Measurements from ENCODE around the gene GAA.
"Not testable (repeated sequence)": the region's sequence is repeated elsewhere in the genome, so short reads cannot be mapped to it uniquely, and the experiment has no call there.

The GAA gene

DNA sequence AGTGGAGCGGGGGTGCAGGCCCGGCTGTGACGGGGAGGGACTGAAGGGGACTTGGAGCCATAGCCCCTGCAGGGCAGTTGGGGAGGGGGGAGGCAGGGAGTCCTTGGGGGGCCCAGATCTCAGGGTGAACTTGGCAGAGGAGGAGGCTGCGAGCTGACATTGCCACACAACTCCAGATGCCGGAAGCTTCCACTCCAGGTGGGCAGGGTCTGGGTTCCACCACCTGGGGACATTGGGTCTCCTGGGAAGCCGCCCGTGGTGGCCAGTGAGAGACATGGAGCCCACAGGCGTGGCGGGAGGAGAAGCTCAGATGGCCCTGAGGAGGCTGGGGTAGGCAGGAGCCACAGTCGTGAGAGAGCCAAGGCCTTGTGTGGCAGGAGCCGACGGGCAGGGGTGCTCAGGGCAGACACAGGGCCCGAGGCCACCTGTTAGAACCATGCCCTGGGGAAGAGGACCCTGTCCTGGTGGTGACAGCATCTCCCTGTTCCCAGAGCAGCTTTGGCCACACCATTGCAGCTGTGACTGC is 18.2 kb upstream of the GAA start:
- DNase-seq (ENCODE audit: low read depth in 2 of 2) = no peak

DNA sequence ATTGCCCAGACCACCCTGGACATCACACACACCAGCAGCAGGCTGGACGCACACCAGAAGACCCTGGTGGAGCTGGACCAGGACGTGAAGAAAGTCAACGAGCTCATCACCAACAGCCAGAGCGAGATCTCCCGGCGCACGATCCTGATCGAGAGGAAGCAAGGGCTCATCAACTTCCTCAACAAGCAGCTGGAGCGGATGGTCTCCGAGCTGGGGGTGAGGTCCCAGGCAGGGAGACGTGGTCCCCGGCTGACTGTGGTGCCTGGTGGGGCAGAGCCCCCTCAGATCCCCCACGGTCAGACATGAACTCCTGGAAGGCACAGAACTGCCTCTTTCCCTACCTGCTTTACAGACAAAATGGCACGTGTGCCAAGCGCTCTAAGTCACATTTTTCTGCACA is 16.6 kb upstream of the GAA start:
- DNase-seq (ENCODE audit: low read depth in 2 of 2) = no peak

GRCh38 chr17:80086081-80086480 is 15.3 kb upstream of the GAA start:
- DNase-seq (ENCODE audit: low read depth in 2 of 2) = no peak

- no peak for DNase-seq (ENCODE audit: low read depth in 2 of 2)
Measured at GRCh38 chr17:80086616-80087015, 14.8 kb upstream of the GAA start.

DNA sequence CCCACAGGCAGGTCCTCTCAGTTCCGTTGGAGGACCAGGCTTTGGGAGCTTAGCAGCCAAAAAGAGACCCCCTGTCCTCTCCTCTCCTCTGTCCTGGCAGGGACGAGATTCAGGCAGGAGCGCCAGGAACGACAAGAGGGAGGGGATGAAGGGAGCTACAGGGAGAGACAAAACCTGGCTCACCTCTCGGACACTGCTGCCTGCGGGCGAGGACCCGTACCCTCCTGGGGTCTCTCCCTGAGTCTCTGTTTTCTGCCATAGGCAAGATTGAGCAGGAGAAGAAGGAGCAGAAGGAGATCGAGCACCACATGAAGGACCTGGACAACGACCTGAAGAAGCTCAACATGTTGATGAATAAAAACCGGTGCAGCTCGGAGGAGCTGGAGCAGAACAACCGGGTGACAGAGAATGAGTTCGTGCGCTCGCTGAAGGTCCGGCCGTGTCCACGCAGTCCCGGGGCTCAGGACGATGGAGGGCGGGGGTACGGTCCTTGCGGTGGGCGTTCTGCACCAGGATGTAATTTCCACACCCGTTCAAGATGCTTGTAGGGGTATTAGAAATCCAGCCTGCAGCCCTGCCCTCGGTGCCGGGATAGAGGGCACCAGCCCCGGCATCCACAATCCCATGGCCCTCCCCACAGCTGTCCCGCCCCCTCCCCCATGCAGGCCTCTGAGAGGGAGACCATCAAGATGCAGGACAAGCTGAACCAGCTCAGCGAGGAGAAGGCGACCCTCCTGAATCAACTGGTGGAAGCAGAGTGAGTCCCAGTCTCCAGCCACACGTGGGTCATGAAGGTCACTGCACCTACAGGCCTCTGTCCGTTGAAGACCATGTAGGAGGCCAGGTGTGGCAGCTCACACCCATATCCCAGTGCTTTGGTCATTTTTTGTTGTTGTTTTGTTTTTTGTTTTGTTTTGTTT is 13.8 kb upstream of the GAA start:
- no peak for DNase-seq (ENCODE audit: low read depth in 2 of 2)

- no peak for DNase-seq (ENCODE audit: low read depth in 2 of 2)
Measured at GRCh38 chr17:80089762-80090161, 11.6 kb upstream of the GAA start.

- DNase-seq (ENCODE audit: low read depth in 2 of 2) = not testable (repeated sequence)
Measured at GRCh38 chr17:80090164-80090563, 11.2 kb upstream of the GAA start.

DNA sequence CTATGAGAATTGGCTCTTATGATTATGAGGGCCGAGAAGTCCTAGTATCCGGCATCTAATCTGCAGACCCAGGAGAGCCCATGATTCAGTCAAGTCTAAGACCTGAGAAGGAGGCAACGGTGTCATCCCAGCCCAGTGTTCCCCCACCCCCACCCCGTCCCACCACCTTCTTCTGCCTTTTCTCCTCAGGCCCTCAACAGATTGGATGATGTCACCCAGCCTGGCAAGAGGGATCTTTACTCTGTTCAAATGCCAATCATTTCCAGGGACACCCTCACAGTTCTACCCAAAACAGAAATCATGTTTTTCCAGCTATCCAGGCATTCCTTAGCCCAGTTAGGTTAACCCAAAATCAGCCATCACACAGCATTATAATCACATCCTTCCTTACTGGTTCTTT is 10.0 kb upstream of the GAA start:
- DNase-seq (ENCODE audit: low read depth in 2 of 2) = no peak

DNA sequence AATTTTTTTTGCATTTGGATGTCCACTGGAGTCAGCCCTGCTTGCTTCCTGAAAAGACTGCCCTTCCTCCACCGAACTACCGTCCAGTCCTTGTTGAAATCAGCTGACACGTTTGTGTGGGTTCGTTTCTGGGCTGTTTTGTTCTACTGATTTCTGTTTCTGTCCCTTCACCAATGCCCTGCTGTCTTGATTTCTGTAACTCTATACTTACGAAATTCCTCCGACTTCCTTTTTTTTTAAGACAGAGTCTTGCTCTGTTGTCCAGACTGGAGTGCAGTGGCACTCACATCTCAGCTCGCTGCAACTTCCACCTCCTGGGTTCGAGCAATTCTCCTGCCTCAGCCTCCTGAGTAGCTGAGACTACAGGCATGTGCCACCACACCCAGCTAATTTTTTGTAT is 8.4 kb upstream of the GAA start:
- no peak for DNase-seq (ENCODE audit: low read depth in 2 of 2)

DNA sequence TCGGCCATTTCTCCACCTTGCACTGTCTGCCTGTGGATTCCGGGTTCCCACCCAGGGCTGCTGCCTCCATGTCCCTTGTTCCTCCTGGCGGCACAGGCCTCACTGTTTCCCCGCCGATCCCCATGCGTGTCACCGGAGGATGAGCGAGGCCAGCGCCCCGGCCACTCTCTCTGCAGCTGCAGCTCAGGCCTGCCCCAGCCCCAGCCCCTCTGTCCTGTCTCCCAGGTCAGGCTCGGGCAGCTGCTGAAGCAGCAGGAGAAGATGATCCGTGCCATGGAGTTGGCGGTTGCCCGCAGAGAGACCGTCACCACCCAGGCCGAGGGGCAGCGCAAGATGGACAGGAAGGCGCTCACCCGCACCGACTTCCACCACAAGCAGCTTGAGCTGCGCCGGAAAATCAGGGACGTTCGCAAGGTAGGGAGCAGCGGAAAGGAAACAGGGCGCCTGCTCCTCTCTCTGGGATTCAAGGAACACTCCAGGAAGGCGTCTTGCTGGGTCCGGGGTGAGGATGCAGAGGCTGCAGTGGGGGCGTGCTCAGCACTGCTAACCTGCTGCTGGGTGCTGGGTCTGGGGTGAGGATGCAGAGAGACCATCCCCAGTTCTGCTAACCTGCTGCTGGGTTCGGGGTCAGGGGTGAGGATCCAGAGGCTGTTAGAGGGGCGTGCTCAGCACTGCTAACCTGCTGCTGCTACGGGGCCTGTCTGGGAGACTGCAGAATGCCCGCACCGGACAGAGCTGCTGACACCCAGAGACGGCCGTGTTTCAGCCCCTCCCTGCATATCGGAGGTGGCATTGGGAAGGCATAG is 6.1 kb upstream of the GAA start:
- no peak for DNase-seq (ENCODE audit: low read depth in 2 of 2)

GRCh38 chr17:80095844-80096475 is 5.4 kb upstream of the GAA start:
- DNase-seq (ENCODE audit: low read depth in 2 of 2) = no peak

- no peak for DNase-seq (ENCODE audit: low read depth in 2 of 2)
Measured at GRCh38 chr17:80096561-80097021, 4.8 kb upstream of the GAA start.

DNA sequence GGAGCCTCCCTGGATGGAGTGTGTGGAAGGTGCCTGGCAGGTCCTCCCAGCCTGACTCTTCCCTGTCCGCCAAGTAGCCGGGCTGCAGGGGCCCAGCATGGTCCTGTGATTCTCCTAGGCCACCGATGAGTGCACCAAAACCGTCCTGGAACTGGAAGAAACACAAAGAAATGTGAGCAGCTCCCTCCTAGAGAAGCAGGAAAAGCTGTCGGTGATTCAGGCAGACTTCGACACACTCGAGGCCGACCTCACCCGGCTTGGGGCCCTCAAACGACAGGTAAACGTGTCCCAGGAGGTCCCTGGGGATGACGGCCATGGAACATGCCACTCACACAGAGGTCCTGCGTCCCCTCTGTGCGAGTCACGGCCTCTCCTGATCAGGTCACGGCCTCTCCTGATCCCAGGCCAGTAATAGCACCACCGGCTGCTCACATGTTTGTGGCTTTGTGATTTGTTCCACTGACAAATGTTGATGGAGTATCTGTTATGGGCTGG is 4.2 kb upstream of the GAA start:
- no peak for DNase-seq (ENCODE audit: low read depth in 2 of 2)

GRCh38 chr17:80097844-80098691 is 3.3 kb upstream of the GAA start:
- DNase-seq (ENCODE audit: low read depth in 2 of 2) = no peak

DNA sequence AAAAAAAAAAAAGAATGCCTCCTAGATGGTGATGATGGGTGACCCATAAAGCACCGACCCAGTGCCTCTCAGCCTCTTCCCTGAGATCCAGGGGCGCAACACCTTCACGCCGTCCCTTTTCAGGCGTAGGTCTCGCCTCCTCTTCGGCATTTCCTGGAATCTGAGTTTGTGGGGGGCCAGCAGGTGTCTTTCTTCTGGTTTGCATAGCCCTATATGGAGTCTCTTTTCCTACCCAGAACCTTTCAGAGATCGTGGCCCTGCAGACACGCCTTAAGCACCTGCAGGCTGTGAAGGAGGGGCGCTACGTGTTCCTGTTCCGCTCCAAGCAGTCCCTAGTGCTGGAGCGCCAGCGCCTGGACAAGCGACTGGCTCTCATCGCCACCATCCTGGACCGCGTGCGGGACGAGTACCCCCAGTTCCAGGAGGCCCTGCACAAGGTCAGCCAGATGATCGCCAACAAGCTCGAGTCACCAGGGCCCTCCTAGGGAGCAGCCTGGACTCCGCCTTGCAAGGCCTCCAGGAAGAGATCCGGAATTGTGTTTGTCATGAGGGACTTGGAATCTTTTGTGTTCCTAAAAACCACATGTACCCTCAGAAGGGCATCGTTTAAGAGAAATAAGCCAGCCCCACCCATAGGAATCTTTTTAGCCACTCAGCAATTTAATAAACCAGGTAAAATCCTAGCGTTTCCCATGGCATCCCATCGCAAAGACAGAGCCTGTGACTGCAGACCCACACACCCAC is 1.9 kb upstream of the GAA start:
- no peak for DNase-seq (ENCODE audit: low read depth in 2 of 2)

- no peak for DNase-seq (ENCODE audit: low read depth in 2 of 2)
Measured at GRCh38 chr17:80100035-80100323, 1.4 kb upstream of the GAA start.

GRCh38 chr17:80101946-80102663 is 724 bp downstream of the GAA start:
- no peak for DNase-seq (ENCODE audit: low read depth in 2 of 2)

- no peak for DNase-seq (ENCODE audit: low read depth in 2 of 2)
Measured at GRCh38 chr17:80102664-80103448, 1.5 kb downstream of the GAA start.

GRCh38 chr17:80103449-80104085 is 2.2 kb downstream of the GAA start:
- no peak for DNase-seq (ENCODE audit: low read depth in 2 of 2)
